Right hindlimb (tissue), 1 donor: ENCODE results near the gene PLCD4.

Source experiments
- DNase-seq: peaks from one replicate; pipeline ENCODE4 v3.0.0-alpha.2; 2018

PLCD4 gene

DNA sequence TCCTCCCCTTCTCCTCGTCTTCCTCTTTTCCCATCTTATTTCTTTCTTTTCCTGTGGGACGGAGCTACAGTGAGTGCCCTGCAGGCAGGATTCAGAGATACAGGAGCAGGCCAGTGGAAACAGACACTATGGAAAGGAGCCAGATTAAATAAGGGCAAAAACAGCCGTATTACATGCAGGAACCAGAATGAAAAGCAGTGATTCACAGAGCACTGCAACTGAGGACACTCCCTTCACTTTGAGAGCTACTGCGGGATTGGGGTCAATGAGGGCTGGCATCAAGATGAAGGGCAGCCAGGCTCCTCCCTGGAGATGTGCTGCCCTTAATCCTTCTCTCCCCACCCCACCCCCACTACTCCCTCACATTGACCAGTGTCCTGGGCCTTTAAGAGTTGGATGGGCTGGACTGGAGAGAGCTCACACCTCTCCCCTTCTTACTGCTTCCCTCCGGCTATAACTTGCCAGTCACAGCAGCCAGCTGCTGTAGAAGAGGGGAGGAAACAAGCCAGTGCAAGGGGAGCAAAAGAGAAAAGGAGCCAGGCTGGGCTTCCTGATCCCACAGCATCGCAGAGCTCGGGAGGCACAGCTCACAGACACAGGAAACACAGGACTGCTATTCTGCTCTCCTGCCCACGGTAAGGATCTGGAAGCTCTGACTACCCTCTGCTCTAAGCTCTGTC lies at the start of gene PLCD4:
TSS of gene PLCD4 (plus strand) at position 464 of the 680 bp plus-strand sequence. CDS start 7,841 bp downstream, outside the sequence.
- DNase-seq, result peak; percentile 77

DNA sequence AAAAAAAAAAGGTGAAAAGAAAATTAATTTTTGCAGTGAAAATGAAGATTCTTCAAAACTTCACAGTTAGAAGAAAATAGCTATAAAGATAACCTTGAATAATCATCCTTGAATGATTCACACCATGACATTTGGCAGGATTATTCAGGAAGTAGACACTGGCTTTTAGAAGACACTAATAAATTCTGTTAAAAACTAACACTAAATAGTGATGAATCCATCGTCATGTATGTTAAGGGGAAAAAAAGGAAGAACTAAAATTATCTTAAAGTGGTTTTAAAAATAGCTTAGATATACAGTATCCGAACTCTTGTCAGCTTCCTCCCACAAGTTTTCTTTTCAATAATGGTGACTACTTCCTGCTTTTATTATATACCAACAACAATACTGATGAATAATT lies 49.8 kb upstream of the PLCD4 start:
- DNase-seq, result no peak

DNA sequence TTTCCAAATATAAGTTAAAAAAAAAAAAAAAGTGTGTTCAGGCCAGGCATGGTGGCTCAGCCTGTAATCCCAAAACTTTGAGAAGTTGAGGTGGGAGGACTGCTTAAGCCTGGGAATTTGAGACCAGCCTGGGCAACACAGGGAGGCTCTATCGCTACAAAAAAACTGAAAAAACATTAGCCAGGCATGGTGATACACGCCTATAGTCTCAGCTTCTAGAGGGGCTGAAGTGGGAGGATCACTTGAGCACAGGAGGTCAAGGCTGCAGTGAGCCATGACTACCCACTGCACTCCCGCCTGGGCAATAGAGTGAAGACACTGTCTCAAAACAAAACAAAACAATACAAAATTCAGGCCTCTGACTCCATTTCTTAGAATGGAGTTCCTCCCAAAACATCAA lies 48.7 kb upstream of the PLCD4 start:
- DNase-seq, result no peak

DNA sequence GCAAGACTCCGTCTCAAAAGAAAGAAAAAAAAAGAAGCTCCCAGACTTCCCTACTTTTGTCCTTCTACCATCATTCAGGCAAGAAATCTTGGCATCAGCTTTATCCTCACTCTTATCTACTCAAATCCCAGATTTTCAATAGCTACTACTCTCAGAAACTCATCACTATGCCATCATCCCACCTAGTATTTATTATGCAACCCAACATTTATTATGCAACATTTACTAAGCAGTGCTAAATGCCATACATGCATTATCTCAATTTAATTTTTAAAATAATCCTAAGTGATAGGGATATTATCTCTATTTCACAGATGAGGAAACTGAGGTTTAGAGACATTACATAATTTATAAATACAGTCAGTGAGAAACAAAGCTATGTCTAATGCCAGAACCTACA lies 43.6 kb upstream of the PLCD4 start:
- DNase-seq, result no peak

DNA sequence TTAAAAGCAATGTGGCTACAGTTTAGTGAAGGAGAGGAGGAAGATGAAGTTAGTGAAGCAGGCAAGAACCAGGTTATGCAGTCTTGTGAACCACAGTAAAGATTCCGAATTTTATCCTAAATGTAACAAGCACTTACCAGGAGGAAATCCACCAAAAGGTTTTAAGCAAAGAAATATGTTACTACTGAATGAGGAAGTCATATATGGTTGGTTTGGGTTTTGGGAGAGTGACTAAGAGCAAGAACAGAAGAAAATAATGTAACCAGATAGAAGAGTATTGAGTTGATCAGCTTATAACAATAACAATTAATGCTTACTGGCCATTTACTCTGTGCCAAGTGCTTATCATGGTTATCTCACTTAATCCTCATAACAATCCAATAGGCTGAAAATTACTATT lies 41.4 kb upstream of the PLCD4 start:
- no peak for DNase-seq

DNA sequence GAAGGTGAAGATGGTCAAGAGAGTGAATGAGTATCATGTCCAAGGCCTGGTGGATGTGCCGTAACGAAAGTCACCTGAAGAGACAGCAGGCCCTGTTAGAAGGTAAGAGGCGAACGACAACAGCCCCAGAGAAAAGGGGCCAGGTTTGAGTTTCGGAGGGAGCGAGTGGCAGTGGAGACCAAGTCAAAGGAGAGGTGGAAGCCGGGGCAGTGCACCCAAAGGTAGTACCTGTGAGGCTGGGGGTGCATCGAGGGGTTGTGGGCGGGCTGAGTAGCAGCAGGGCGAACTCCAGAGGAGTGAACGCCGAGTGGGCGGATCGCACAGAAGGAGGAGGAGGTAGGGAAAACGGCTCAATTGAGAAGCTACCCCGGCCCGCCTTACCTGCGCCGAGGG lies 39.9 kb upstream of the PLCD4 start:
- no peak for DNase-seq

DNA sequence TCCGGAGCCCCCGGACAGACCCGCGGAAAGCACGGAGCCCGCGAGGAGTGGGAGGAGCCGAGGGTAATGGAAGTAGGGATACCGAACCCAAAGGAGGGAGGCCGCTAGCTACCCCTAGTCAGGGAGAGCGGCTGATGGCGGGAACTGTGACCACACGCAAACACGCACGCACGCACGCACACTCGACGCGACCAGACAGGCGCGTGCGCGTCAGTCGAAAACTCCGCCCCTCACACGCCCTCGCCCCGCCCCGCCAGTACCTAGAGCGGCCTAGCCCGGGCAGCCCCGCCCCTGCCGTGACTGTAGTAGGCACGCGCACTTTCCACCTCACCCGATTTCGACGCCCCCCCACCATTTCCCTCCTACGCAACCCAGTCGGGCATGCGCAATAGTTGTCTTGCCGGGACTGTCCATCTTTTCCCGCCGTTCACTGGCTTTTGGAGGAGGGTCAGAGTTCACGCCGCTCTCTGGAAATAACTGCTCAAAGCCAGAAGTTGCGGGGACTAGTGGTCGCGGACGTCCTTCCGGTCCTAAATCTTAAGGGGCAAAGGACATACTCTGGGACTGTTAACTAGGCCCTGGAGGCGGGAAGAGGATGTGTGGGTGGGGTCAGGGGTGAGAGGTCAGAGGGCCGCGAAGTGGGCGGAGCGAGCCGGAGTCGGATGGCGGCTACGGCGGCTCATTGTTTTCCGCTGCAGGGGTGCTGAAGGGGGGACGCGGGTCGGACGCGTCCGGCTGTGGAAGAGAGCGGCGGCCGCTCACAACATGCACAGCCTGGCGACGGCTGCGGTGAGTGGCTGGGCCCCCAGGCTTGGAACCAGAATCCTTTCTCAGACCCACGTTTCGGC lies 39.3 kb upstream of the PLCD4 start, which contains the start of the genes CNOT9 and USP37:
TSS of gene CNOT9 (plus strand) at position 650 of the 848 bp plus-strand sequence. CDS start at position 766, 116 bp downstream.
TSS of gene USP37 (minus strand) at position 162 of the 848 bp plus-strand sequence. CDS start 9,698 bp downstream, outside the sequence.
- DNase-seq, result peak; percentile 100

DNA sequence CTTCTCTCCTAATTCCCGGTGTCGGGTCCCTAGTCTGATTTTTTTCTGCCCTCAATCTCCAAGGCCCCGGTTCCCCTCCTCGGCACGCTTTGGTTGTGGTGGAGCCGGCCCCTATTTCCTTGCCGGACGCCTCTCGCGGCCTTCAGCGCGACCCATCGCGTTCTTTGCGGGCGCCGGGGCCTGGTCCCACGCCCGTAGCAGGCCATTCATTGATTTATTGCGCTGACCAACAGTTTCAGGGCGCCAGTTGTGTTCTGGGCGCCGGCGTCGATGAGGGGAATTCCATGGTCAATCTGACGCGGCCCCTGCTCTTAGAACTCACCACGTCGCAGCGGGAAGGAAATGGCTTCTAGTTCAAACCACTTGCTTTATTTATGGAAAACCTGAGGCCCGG lies 38.7 kb upstream of the PLCD4 start:
- DNase-seq, result peak; percentile 48

DNA sequence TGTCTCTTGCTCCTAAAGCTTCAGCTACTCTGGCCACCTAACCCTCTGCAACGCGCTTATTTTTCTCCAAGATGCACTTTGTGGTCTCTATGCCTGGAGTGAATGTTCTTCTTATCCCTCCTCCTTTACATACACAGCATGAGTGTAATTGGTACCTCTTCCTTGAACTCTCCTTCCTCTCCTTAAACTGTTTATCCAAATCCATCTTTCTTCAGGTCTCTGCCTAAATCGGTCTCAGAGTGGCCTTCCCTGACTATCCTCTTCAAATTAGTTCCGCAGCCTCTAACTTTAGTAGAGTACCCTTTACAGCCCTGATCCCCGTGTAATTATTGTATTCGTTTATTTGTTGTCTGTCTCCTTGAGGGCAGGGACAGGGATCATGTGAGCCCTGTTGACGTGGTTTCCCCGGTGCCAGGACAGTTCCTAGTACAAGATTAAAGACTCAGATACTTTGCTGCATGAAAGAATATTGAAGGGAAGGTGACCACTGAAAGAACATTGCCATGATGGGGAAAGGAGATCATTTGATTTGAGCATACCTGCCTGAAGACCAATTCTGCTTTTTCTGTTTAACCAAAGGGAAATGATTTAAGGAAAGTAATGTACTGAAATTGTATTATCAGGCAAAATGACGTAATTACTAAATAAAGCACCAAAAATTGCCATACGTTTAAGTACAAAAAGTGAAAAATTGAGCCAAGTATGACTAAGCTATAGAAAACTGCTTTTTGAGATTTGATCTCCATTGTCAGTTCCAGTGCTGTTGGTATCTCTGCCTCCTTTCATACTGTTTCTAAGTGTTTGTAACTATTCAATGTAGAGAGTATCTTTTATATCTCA lies 37.8 kb upstream of the PLCD4 start:
- peak; percentile 37 for DNase-seq

DNA sequence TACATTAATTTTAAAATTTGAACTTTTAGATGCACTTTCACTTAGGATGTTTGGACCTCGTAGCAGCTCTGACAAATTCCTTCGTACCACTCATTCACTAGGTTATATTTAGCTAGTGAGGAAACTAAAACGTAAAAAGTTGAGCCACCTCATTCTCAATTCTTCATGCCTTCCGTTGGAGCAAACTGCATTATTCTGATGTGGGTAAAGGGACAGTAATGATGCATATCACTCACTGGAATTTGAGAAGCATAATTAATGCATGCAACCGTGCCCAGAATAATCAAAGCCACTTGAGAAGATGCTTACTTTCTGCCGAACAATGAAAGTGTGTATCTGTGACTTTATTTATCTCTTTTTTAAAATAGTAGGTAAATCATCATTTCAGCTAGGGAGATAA lies 36.8 kb upstream of the PLCD4 start:
- no peak for DNase-seq

DNA sequence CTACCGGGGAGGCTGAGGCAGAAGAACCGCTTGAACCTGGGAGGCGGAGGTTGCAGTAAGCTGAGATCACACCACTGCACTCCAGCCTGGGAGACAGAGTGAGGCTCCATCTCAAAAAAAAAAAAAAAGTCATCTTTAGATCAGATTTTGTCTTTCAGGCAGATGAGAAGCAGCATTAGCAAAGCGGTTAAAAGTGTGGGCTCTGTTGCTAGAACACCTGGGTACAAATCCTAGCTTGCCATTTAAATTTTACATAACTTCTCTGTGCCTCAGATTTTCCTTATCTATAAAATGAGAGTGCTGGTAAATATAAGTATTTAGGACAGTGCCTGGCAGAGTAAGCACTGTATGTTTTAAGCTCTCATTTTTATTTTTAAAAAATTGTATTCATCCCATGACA lies 30.8 kb upstream of the PLCD4 start:
- no peak for DNase-seq

DNA sequence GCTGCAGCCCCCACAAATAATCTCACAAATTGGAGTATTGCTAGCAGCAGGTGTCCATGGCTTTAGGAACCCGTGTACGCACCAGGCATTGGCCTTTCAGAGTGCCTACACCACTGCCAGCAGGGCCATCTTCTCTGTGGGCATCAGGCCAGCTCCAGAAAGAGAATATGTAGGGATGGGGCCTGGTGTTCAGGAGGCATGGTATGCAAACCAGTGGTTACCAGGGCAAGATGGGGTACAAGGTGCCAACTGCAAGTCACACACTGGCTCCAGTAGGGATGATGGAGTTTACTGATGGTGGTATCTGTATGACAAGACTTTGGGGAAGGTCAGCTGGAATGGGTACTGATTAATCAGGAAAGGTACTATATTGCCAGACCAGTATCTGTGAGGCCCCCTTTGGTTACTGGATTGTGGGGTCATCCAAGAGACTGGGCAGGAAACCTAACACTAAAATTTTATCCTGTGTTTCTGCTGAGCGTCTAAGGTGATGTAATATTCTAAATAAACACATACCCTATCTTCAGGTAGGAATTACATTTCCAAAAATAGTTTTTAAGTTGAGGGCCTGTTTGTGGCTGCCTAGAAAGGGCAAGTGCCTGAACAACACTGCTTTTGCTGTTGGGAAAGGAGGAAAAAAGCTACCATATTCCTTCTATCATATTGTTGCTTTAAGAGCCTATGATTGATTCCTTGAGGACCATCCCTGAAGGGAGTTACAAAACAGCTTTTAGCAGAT lies 30.0 kb upstream of the PLCD4 start:
- DNase-seq, result no peak

DNA sequence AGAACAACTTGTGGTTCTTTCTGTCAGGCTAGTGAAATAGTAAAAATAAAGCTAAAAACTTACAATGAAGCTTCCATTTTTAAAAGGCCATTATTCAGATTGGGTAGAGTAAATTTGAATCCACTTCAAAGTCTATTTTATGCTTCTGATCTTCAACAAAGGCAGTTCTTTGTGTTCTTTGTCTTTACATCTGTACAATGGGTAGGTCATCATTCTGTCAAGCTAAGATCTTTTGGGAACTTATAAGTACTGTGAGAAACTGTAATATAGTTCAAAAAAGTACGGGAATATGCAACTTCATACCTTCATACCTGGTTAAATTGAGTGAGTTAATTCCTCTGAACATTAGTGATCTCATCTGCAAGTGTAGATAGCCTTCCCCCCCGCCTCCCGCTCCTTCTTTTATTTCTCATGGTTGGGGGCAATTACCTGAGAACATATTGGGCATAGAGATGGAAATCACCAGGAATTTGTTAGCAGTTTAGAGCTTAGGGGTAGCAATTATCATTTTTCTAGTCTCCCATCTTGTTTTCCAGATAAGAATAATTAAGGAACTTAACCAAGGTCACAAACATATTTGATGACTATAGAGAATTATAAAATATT lies 29.3 kb upstream of the PLCD4 start:
- no peak for DNase-seq

DNA sequence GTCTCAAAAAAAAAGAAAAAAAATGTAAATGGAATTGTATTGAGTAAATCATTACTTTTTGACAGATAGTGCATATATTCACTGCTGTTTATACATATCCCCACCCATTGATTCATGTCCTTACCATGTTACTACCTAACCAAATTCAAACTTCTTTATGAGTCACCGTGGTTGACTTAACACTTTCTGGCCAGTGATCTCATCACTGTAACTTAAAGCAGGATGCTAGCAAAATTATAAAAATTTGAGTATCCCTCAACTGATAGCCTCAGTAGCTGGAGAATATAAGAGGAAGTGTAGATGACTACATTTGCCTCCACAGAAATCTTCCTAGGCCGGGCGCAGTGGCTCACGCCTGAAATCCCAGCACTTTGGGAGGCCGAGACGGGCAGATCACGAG lies 25.6 kb upstream of the PLCD4 start:
- no peak for DNase-seq

DNA sequence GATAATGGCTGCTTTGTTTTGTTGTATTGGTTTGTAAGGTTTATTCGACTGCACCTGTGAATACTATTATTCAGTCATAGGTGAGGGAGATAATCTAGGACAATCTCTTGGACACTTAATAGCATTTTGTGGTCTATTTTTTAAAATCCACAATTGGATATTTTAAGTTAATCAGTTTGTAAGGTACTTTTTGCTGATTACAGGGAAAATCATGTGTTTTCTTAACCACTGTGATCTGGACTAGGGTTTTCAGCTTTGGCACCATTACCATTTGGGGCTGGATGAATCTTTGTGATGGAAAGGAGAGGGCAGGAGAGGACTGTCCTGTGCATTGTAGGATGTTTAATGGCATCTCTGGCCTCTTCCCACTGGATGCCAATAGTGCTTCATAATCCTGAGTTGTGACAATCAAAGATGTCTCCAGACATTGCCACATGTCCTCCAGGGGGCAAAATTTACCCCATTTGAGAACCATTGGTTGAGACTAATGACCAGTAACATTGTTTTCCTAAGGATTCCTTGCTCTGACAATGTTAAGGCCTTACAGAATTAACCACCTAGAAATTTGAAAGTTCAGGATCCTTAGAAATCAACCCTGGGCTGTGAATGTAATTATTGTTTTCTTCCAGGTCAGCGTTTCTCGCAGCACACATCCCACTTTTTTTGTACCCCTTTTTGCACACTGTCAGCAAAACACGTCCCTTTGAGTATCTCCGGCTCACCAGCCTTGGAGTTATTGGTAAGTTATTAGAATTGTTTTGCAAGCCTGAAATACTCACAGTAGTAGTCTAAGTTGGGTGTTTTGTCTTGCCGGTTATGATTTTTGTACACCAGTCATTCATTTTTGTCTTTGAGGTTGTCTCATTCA lies 23.5 kb upstream of the PLCD4 start:
- no peak for DNase-seq

DNA sequence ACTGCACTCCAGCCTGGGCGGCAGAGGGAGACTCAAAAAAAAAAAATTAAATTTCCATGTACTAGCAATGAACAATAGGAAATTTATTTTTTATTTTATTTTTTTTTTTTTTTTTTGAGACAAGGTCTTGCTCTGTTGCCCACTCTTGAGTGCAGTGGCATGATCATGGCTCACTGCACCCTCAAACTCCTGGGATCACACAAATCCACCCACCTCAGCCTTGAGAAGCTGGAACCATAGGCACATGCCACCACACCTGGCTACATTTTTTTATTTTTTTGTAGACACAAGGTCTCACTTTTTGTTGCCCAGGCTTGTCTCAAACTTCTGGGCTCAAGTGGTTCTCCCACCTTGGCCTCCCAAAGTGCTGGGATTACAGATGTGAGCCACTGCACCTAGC lies 22.2 kb upstream of the PLCD4 start:
- DNase-seq, result no peak

DNA sequence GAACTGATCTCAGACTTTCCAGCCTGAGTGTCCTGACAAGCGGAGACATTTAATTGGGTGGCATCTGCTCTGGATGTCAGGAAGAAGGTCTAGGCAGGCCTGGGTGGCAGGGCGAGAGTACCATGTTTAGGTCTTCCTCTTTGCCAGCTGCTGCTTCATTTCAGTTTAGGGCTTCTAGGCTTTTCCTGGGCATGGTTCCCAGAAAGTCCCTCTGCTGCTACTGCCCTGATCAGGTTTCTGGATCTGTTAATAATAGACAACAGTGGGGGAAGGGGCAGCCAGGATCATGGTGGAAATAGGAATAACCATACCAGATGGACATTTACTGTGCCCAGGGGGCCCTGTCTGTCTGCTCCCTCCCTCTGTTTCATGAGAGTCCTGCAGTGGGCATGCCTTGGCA lies 2.3 kb upstream of the PLCD4 start:
- peak; percentile 81 for DNase-seq

DNA sequence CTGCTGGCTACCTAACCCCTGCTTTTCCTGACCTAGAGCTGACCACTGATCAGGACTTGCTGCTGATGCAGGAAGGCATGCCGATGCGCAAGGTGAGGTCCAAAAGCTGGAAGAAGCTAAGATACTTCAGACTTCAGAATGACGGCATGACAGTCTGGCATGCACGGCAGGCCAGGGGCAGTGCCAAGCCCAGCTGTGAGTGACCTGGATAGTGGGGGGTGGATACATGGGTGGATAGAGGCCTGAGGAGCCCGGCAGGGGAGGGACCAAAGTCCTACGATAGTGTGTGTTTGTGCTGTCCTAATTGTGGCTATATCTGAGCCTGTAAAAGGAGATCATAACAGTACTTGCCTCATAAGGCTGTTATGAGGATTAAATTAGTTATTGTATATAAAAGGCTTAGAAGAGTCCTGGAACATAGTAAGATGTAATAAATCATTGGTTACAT lies 8.2 kb downstream of the PLCD4 start:
- DNase-seq, result no peak

DNA sequence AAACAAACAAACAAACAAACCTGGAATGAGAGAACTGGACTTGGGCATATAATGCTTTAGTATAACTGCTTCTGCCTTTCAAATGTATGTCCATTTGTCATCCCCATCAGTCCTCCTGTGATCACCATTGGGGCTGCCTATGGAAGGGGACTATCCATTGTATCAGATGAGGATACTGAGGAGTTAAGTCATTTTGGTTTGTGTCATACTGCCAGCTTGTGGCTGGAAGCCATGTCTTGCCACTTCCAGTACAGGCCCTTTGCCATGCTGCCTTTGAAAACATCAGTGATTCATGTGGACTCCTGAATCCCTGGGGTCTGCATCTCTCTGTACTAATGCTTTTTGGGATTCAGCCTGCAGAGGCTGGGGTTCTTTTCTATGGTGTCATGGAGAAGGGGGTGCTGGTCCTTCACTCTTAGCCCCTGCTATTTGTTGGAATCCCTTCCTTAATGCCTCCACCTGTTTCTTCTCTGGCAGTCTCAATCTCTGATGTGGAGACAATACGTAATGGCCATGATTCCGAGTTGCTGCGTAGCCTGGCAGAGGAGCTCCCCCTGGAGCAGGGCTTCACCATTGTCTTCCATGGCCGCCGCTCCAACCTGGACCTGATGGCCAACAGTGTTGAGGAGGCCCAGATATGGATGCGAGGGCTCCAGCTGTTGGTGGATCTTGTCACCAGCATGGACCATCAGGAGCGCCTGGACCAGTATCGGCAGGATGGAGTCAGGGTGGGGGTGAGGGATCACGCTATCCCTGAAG lies 10.6 kb downstream of the PLCD4 start:
- DNase-seq, result no peak

DNA sequence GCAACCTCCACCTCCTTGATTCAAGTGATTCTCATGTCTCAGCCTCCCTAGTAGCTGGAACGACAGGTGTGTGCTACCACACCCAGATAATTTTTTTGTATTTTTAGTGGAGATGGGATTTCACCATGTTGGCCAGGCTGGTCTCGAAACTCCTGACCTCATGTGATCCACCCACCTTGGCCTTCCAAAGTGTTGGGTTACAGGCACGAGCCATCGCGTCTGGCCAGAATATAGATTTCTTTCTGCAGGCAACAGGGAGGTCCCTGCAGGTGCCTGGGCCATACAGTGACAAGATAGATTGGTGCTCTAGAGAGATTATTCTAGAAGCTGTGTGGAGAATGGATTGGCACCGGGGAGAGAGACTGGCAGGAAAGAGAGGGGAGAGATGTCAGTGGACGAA lies 13.3 kb downstream of the PLCD4 start:
- DNase-seq, result no peak
